ENCODE measurements around the gene TAX1BP1. TPM values are rescaled to one million over a fixed set of nuclear protein-coding genes. Genes with fewer than 3 reads are reported as not detected.
"Not testable (repeated sequence)": the region's sequence is repeated elsewhere in the genome, so short reads cannot be mapped to it uniquely, and the experiment has no call there.

TAX1BP1 gene
- total RNA-seq, 1 donor from 2014 or later = 133 TPM

DNA sequence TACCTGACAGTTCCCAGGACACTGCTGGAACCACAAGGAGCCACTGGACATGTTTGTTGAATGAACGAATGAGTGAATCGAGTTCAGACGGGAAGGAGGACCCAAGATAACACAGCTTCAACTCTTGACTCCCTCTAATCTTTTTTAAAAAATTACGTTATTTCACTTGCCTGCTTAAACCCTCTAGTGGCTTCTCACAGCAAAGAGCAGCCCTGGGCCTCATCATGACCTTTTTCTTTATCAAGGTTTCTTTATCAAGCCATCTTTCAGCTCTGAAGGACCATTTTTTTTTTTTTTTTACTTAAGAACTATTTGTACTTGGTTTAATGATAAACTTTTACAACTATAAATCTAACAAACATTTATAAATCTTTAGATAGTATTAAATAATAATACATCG, 110.6 kb downstream of the TAX1BP1 start:
- H3K79me2 ChIP-seq (ENCODE audit: insufficient read depth, low read length) = no peaks in the 10 kb centered on the region
- H3K4me3 ChIP-seq (ENCODE audit: insufficient read depth, low read depth, low read length) = no peak overlapping the region
- Mint-ChIP-seq H3K36me3 (ENCODE audit: low read depth, unreplicated experiment) (peaks cover 28% of the 10 kb centered on the region), H3K4me1 (ENCODE audit: low read depth, unreplicated experiment) (no peaks in the 10 kb centered on the region), H3K4me3 (ENCODE audit: unreplicated experiment) (no peak overlapping the region), H3K27ac (ENCODE audit: unreplicated experiment) (no peak overlapping the region), H3K9me3 (ENCODE audit: unreplicated experiment) (peaks cover 20% of the 10 kb centered on the region), H3K27me3 (ENCODE audit: low read depth, unreplicated experiment) (no peaks in the 10 kb centered on the region)
- no peak for DNase-seq (ENCODE audit: low read depth)
- no peaks in the 10 kb centered on the region for H3K9me3 ChIP-seq (ENCODE audit: insufficient read depth, low read depth, low read length)
- FAIRE-seq = no peak
- H2AFZ ChIP-seq (ENCODE audit: low read depth, low read length) = no peak overlapping the region
- no peaks in the 10 kb centered on the region for H4K20me1 ChIP-seq (ENCODE audit: insufficient read depth, low read length)
- TF ChIP-seq EZH2 (IDR thresholded peaks at IDR 0.05; ENCODE audit: insufficient read depth, low read length) = no peak
- TF ChIP-seq, protein P1, sequence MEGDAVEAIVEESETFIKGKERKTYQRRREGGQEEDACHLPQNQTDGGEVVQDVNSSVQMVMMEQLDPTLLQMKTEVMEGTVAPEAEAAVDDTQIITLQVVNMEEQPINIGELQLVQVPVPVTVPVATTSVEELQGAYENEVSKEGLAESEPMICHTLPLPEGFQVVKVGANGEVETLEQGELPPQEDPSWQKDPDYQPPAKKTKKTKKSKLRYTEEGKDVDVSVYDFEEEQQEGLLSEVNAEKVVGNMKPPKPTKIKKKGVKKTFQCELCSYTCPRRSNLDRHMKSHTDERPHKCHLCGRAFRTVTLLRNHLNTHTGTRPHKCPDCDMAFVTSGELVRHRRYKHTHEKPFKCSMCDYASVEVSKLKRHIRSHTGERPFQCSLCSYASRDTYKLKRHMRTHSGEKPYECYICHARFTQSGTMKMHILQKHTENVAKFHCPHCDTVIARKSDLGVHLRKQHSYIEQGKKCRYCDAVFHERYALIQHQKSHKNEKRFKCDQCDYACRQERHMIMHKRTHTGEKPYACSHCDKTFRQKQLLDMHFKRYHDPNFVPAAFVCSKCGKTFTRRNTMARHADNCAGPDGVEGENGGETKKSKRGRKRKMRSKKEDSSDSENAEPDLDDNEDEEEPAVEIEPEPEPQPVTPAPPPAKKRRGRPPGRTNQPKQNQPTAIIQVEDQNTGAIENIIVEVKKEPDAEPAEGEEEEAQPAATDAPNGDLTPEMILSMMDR (IDR thresholded peaks at IDR 0.05; ENCODE audit: insufficient read depth, low read depth, low read length) = no peak
- H3K4me2 ChIP-seq (ENCODE audit: low read length) = no peak overlapping the region
- no peaks in the 10 kb centered on the region for H3K4me1 ChIP-seq (ENCODE audit: insufficient read depth, low read length)
- no peaks in the 10 kb centered on the region for H3K36me3 ChIP-seq (ENCODE audit: insufficient read depth, low read length)
- no peaks in the 10 kb centered on the region for H3K27me3 ChIP-seq (ENCODE audit: insufficient read depth, low read length)
- no peak overlapping the region for H3K27ac ChIP-seq (ENCODE audit: low read depth, low read length)
- H3K9ac ChIP-seq (ENCODE audit: low read length) = no peak overlapping the region

DNA sequence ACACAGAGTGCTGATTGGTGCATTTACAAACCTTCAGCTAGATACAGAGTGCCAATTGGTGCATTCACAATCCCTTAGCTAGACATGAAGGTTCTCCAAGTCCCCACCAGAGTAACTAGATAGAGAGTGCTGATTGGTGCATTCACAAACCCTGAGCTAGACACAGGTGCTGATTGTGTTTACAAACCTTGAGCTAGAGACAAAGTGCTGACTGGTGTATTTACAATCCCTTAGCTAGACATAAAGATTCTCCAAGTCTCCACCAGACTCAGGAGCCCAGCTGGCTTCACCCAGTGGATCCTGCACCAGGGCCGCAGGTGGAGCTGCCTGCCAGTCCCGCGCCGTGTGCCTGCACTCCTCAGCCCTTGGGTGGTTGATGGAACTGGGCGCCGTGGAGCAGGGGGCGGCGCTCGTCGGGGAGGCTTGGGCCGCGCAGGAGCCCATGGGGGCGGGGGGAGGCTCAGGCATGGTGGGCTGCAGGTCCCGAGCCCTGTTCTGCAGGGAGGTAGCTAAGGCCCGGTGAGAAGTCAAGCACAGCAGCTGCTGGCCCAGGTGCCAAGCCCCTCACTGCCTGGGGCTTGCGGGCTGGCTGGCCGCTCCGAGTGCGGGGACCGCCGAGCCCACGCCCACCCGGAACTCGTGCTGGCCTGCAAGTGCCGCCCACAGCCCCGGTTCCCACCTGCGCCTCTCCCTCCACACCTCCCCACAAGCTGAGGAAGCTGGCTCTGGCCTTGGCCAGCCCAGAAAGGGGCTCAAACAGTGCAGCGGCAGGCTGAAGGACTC, 116.9 kb downstream of the TAX1BP1 start:
- FAIRE-seq; H3K79me2 ChIP-seq (ENCODE audit: insufficient read depth, low read length); H3K27me3 ChIP-seq (ENCODE audit: insufficient read depth, low read length); H3K4me3 Mint-ChIP-seq (ENCODE audit: unreplicated experiment); H2AFZ ChIP-seq (ENCODE audit: low read depth, low read length); H3K9me3 ChIP-seq (ENCODE audit: insufficient read depth, low read depth, low read length); DNase-seq (ENCODE audit: low read depth); H3K27ac ChIP-seq (ENCODE audit: low read depth, low read length); H3K27ac Mint-ChIP-seq (ENCODE audit: unreplicated experiment); H3K9ac ChIP-seq (ENCODE audit: low read length); H4K20me1 ChIP-seq (ENCODE audit: insufficient read depth, low read length); H3K4me2 ChIP-seq (ENCODE audit: low read length); H3K27me3 Mint-ChIP-seq (ENCODE audit: low read depth, unreplicated experiment); H3K4me1 Mint-ChIP-seq (ENCODE audit: low read depth, unreplicated experiment); H3K36me3 ChIP-seq (ENCODE audit: insufficient read depth, low read length); H3K4me1 ChIP-seq (ENCODE audit: insufficient read depth, low read length); H3K4me3 ChIP-seq (ENCODE audit: insufficient read depth, low read depth, low read length): not testable (repeated sequence)
- Mint-ChIP-seq H3K36me3 (ENCODE audit: low read depth, unreplicated experiment) (peaks cover 41% of the 10 kb centered on the region), H3K9me3 (ENCODE audit: unreplicated experiment) (peaks cover 28% of the 10 kb centered on the region)

DNA sequence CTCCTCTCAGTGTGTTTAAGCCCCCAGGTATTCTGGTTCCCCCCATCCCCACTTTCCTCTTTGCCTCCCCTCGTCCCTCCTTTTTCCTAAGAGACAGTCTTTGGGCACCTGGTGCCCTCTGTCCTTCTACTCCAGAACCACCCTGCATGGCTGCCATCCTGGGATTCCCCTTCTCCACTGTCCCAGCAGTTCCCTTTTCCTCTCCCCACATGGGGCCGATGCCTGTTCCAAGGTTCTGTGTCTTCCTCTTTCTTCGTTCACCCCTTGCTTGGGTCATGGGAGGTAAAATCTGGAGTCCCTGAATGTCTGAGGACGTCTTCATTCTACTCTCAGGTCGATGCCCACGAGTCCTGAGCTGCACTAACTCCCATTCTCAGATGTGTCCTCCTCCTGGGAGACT, 120.8 kb downstream of the TAX1BP1 start:
- no peak for FAIRE-seq
- peaks cover 4% of the 10 kb centered on the region for H3K4me1 Mint-ChIP-seq (ENCODE audit: low read depth, unreplicated experiment)
- no peak overlapping the region for H3K4me3 Mint-ChIP-seq (ENCODE audit: unreplicated experiment)

More for the DNA sequence above, 120.8 kb downstream of the TAX1BP1 start:
- Histone ChIP-seq H3K4me1 (ENCODE audit: insufficient read depth, low read length) (peaks cover 8% of the 10 kb centered on the region), H2AFZ (ENCODE audit: low read depth, low read length) (no peak overlapping the region), H3K9ac (ENCODE audit: low read length) (no peak overlapping the region), H3K27ac (ENCODE audit: low read depth, low read length) (no peak overlapping the region), H3K9me3 (ENCODE audit: insufficient read depth, low read depth, low read length) (no peaks in the 10 kb centered on the region), H3K36me3 (ENCODE audit: insufficient read depth, low read length) (no peaks in the 10 kb centered on the region), H3K4me3 (ENCODE audit: insufficient read depth, low read depth, low read length) (no peak overlapping the region), H3K4me2 (ENCODE audit: low read length) (no peak overlapping the region), H3K79me2 (ENCODE audit: insufficient read depth, low read length) (no peaks in the 10 kb centered on the region), H3K27me3 (ENCODE audit: insufficient read depth, low read length) (no peaks in the 10 kb centered on the region), H4K20me1 (ENCODE audit: insufficient read depth, low read length) (peaks cover 15% of the 10 kb centered on the region)
- TF ChIP-seq, protein P1 (IDR thresholded peaks at IDR 0.05; ENCODE audit: insufficient read depth, low read depth, low read length) = no peak
- no peak for TF ChIP-seq EZH2 (IDR thresholded peaks at IDR 0.05; ENCODE audit: insufficient read depth, low read length)
- H3K27me3 Mint-ChIP-seq (ENCODE audit: low read depth, unreplicated experiment) = no peaks in the 10 kb centered on the region
- H3K9me3 Mint-ChIP-seq (ENCODE audit: unreplicated experiment) = peaks cover 11% of the 10 kb centered on the region
- DNase-seq (ENCODE audit: low read depth) = no peak
- H3K27ac Mint-ChIP-seq (ENCODE audit: unreplicated experiment) = no peak overlapping the region
- H3K36me3 Mint-ChIP-seq (ENCODE audit: low read depth, unreplicated experiment) = peaks cover 23% of the 10 kb centered on the region
